Activated CD8-positive, alpha-beta memory T cell treated with anti-CD3 and anti-CD28 coated beads, Interleukin-2, amount 50 U/mL, for 48 hours (primary cell): ENCODE measurements around the gene ANGPTL8.

ENCODE experiments used
- DNase-seq: peaks from one replicate; pipeline ENCODE4 v3.0.0-alpha.2; 2020

The ANGPTL8 gene

GRCh38 chr19:11239377-11240000, at the start of gene ANGPTL8:
Gene ANGPTL8 (plus strand): TSS chr19:11239619. CDS start chr19:11239638, 19 bp downstream.
- no peak for DNase-seq

GRCh38 chr19:11190501-11190900, 48.9 kb upstream of the ANGPTL8 start:
- no peak for DNase-seq

GRCh38 chr19:11191273-11191755, 48.1 kb upstream of the ANGPTL8 start:
- DNase-seq, result no peak

GRCh38 chr19:11191934-11192333, 47.5 kb upstream of the ANGPTL8 start:
- DNase-seq, result no peak

GRCh38 chr19:11192957-11193939, 46.2 kb upstream of the ANGPTL8 start:
- DNase-seq, result no peak

GRCh38 chr19:11194173-11194572, 45.2 kb upstream of the ANGPTL8 start:
- no peak for DNase-seq

GRCh38 chr19:11194656-11195558, 44.5 kb upstream of the ANGPTL8 start:
- no peak for DNase-seq

GRCh38 chr19:11195681-11196080, 43.7 kb upstream of the ANGPTL8 start:
- DNase-seq, result no peak

GRCh38 chr19:11196406-11197287, 42.8 kb upstream of the ANGPTL8 start:
- DNase-seq, result no peak

- peak; percentile 92 for DNase-seq
These were observed 41.9 kb upstream of the ANGPTL8 start, which contains the start of gene KANK2 for GRCh38 chr19:11197291-11198174. Gene KANK2 (minus strand): TSS chr19:11197545. CDS start chr19:11194511, 3,034 bp downstream.

GRCh38 chr19:11198175-11198534, 41.3 kb upstream of the ANGPTL8 start:
- DNase-seq, result no peak

- no peak for DNase-seq
These were observed 40.5 kb upstream of the ANGPTL8 start for GRCh38 chr19:11198769-11199424.

GRCh38 chr19:11199517-11199916, 39.9 kb upstream of the ANGPTL8 start:
- DNase-seq, result no peak

- DNase-seq, result no peak
These were observed 39.3 kb upstream of the ANGPTL8 start for GRCh38 chr19:11200015-11200574.

- DNase-seq, result no peak
These were observed 38.5 kb upstream of the ANGPTL8 start for GRCh38 chr19:11200931-11201330.

GRCh38 chr19:11201791-11202190, 37.6 kb upstream of the ANGPTL8 start:
- no peak for DNase-seq

GRCh38 chr19:11202488-11203193, 36.8 kb upstream of the ANGPTL8 start:
- no peak for DNase-seq

GRCh38 chr19:11203194-11204075, 36.0 kb upstream of the ANGPTL8 start:
- peak; percentile 72 for DNase-seq
